PC-3 (cell line): ENCODE data around the gene CFAP157. TPM values are rescaled to one million over a fixed set of nuclear protein-coding genes. Genes with fewer than 3 reads are reported as not detected.

ENCODE experiments used
- ATAC-seq: fragments of 200-7000 bp; cut with Tn5 transposase; 2 replicates; pipeline ENCODE4 v1.9.1; 2020; ENCODE audit warnings: mild to moderate bottlenecking, moderate library complexity
- BruUV-seq: library from RNA; stranded (reverse); fragments of 400-500 nt; replicated peaks from 2 replicates; lab custom pipeline; 2021; lab: Mats Ljungman, UMichigan
- CTCF ChIA-PET: fragments of 300-600 bp; sonication (Branson Sonifier 250); formaldehyde crosslinking; loops from one replicate; lab custom pipeline; 2022; ENCODE audit warnings: antibody characterized with exemption; lab: Charles Lee
- POLR2A ChIA-PET: fragments of 300-600 bp; sonication (Branson Sonifier 250); formaldehyde crosslinking; loops from one replicate; lab custom pipeline; 2022; ENCODE audit warnings: antibody characterized with exemption; ENCODE audit not compliant: unreplicated experiment; lab: Charles Lee
- DNase-seq: peaks from one replicate; pipeline ENCODE4 v3.0.0-alpha.2; 2015
- H2AFZ ChIP-seq: fragments of 300-600 bp; sonication (generic); 2 replicates; pipeline ENCODE4 v1.6.0; 2016; ENCODE audit warnings: antibody characterized with exemption, low read length
- H3F3A ChIP-seq: fragments of 300-600 bp; sonication (generic); one replicate; pipeline ENCODE4 v1.6.0; 2017; ENCODE audit warnings: antibody characterized with exemption, low read length, control low read depth, mild to moderate bottlenecking; ENCODE audit not compliant: unreplicated experiment
- H3K27ac ChIP-seq: fragments of 300-600 bp; sonication (generic); 2 replicates; pipeline ENCODE4 v1.5.1; 2016; ENCODE audit warnings: mild to moderate bottlenecking, low read length
- H3K27me3 ChIP-seq: fragments of 300-600 bp; sonication (generic); 2 replicates; pipeline ENCODE4 v1.6.1; 2016; ENCODE audit warnings: low read length, mixed read lengths
- H3K36me3 ChIP-seq: fragments of 300-600 bp; sonication (generic); 2 replicates; pipeline ENCODE4 v1.6.1; 2016; ENCODE audit warnings: low read depth, mixed run types, low read length, mixed read lengths
- H3K4me1 ChIP-seq: fragments of 300-600 bp; sonication (generic); 2 replicates; pipeline ENCODE4 v1.5.1; 2016; ENCODE audit warnings: low read length; ENCODE audit not compliant: insufficient read depth
- H3K4me2 ChIP-seq: fragments of 300-600 bp; sonication (generic); 2 replicates; pipeline ENCODE4 v1.6.0; 2016; ENCODE audit warnings: low read length
- H3K4me3 ChIP-seq: fragments of 300-600 bp; sonication (generic); 2 replicates; pipeline ENCODE4 v1.5.1; 2016; ENCODE audit warnings: mild to moderate bottlenecking, low read length, mixed read lengths
- H3K79me2 ChIP-seq: fragments of 300-600 bp; sonication (generic); 2 replicates; pipeline ENCODE4 v1.6.1; 2017; ENCODE audit warnings: low read length, mixed read lengths
- H3K9ac ChIP-seq: fragments of 300-600 bp; sonication (generic); 2 replicates; pipeline ENCODE4 v1.6.0; 2016; ENCODE audit warnings: mild to moderate bottlenecking, low read length
- H3K9me2 ChIP-seq: fragments of 300-600 bp; sonication (generic); replicated peaks from 2 replicates; pipeline ENCODE4 v1.6.1; 2016; ENCODE audit warnings: mixed run types, low read length, mixed read lengths
- H3K9me3 ChIP-seq: fragments of 300-600 bp; sonication (generic); 2 replicates; pipeline ENCODE4 v1.6.1; 2016; ENCODE audit warnings: low read length, mixed read lengths
- H4K20me1 ChIP-seq: fragments of 300-600 bp; sonication (generic); 2 replicates; pipeline ENCODE4 v1.6.1; 2016; ENCODE audit warnings: low read length, mixed read lengths
- CTCF ChIP-seq: fragments of 300-600 bp; sonication (generic); conservative IDR thresholded peaks from 2 replicates; pipeline ENCODE4 v1.5.1; 2017; ENCODE audit warnings: antibody characterized with exemption, low read depth, mild to moderate bottlenecking, low read length
- EZH2 ChIP-seq: fragments of 300-600 bp; sonication (generic); IDR thresholded peaks from one replicate; pipeline ENCODE4 v1.6.1; 2017; ENCODE audit warnings: antibody characterized with exemption, mild to moderate bottlenecking, low read length; ENCODE audit not compliant: unreplicated experiment
- EZH2phosphoT487 ChIP-seq: fragments of 300-600 bp; sonication (generic); IDR thresholded peaks from 2 replicates; pipeline ENCODE4 v1.6.1; 2018; ENCODE audit warnings: mild to moderate bottlenecking, antibody characterized with exemption, low read length, borderline replicate concordance
- intact Hi-C: fragments of 100-400 bp; cut with micrococcal nuclease; formaldehyde crosslinking; loops from 2 replicates; pipeline ENCODE4 v1.9.0; 2023
- total RNA-seq: library from RNA; depleted of rRNA; stranded (reverse); fragments of >200 nt; gene quantifications from 2 replicates; pipeline ENCODE4 v1.2.3, GENCODE V29; 2014

Gene CFAP157
- total RNA-seq, 1 experiment from 2014 or later, result not detected

- Histone ChIP-seq H3K4me2 (no peak overlapping the region), H4K20me1 (no peaks in the 10 kb centered on the region), H3K9me3 (no peaks in the 10 kb centered on the region), H3K36me3 (no peaks in the 10 kb centered on the region), H3K9ac (no peak overlapping the region), H3F3A (no peaks in the 10 kb centered on the region), H3K79me2 (peaks cover 2% of the 10 kb centered on the region; the same call in 1 of the 2 replicates), H3K4me3 (no peak overlapping the region), H2AFZ (no peak overlapping the region), H3K4me1 (peaks cover 26% of the 10 kb centered on the region), H3K27ac (no peak overlapping the region), H3K9me2 (no peaks in the 10 kb centered on the region), H3K27me3 (no peaks in the 10 kb centered on the region)
- intact Hi-C loops, result no loop called here
- TF ChIP-seq EZH2 (no peak), CTCF (no peak), EZH2phosphoT487 (no peak)
- ATAC-seq (no peak), DNase-seq (no peak)
- BruUV-seq, result no TSS peak
- ChIA-PET CTCF (no interaction called here), POLR2A (no interaction called here)
These were observed 13.5 kb downstream of the CFAP157 start for GRCh38 chr9:127720031-127720864.

- Histone ChIP-seq H3K4me1 (peaks cover 26% of the 10 kb centered on the region), H3K27ac (peak overlapping the region; percentile 77), H3K9ac (no peak overlapping the region; the same call in 1 of the 2 replicates), H4K20me1 (no peaks in the 10 kb centered on the region), H3K9me3 (no peaks in the 10 kb centered on the region), H3K4me2 (peak overlapping the region; percentile 66), H3K36me3 (no peaks in the 10 kb centered on the region), H3K27me3 (no peaks in the 10 kb centered on the region), H3K9me2 (no peaks in the 10 kb centered on the region), H3K79me2 (no peaks in the 10 kb centered on the region), H3K4me3 (peak overlapping the region; percentile 19; the same call in 1 of the 2 replicates), H2AFZ (0 out of 2 replicates have a peak overlapping the region, but pooled peaks have one; percentile 40), H3F3A (no peaks in the 10 kb centered on the region)
- CTCF ChIA-PET, result interaction anchor here (0.6 kb wide), 1 partner anchor 75 kb away, joined by 5 read pairs; no protein-coding TSS in a partner anchor
- BruUV-seq, result no TSS peak
- ATAC-seq (peak; percentile 1; the same call in 1 of the 2 replicates), DNase-seq (peak; percentile 17)
- intact Hi-C loops, result no loop called here
- no peak for TF ChIP-seq EZH2phosphoT487
- no peak for TF ChIP-seq EZH2
- TF ChIP-seq CTCF, result no peak
- POLR2A ChIA-PET, result no interaction called here
These were observed 14.1 kb downstream of the CFAP157 start for GRCh38 chr9:127720865-127721227.
